Measurements from ENCODE around the gene ARHGAP10. TPM values are rescaled to one million over a fixed set of nuclear protein-coding genes. Genes with fewer than 3 reads are reported as not detected.
A peak's percentile ranks its signal among the peaks of the same experiment; 100 is the strongest.

The ARHGAP10 gene
- total and polyA plus RNA-seq, 10 of the 15 experiments (the other 5 are each of a cell fraction or from before 2014, with no cell fraction given) = 1.3 to 25.8 (median 17.2) TPM

DNA sequence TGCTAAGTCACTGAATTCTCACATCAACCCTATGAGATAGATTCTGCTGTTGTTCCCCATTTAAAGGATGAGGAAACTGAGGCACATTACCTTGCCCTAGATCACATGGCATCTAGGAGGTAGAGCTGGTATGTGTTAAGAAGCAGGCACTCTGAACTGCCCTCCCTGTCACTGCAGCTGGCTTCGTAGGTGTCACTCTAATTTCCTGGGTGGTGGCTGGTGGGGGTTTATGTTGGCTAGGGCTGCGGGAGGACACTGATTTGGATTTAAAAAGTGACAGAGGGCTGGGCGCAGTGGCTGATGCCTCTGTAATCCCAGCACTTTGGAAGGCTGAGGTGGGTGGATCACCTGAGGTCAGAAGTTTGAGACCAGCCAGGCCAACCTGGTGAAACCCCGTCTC is 93.0 kb downstream of the ARHGAP10 start:
- H3K4me1 ChIP-seq (ENCODE audit: control insufficient read depth, insufficient read depth, low read length) = peaks cover 9% of the 10 kb centered on the region
- TF ChIP-seq ZSCAN29 (IDR thresholded peaks at IDR 0.05) (no peak), JUNB (IDR thresholded peaks at IDR 0.05) (no peak), STAT1 (conservative IDR thresholded peaks at IDR 0.05) (no peak), MTA2 (IDR thresholded peaks at IDR 0.05; ENCODE audit: low read depth) (no peak)
- TF ChIP-seq, protein P1, sequence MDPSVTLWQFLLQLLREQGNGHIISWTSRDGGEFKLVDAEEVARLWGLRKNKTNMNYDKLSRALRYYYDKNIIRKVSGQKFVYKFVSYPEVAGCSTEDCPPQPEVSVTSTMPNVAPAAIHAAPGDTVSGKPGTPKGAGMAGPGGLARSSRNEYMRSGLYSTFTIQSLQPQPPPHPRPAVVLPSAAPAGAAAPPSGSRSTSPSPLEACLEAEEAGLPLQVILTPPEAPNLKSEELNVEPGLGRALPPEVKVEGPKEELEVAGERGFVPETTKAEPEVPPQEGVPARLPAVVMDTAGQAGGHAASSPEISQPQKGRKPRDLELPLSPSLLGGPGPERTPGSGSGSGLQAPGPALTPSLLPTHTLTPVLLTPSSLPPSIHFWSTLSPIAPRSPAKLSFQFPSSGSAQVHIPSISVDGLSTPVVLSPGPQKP (IDR thresholded peaks at IDR 0.05; ENCODE audit: low read depth, low read length) = no peak
- H3K27ac ChIP-seq (ENCODE audit: control insufficient read depth, insufficient read depth) = no peak overlapping the region
- BruUV-seq (replicated peaks) = TSS peak; percentile 37
- H3K27me3 ChIP-seq (replicated peaks in 1 of 2; ENCODE audit: control insufficient read depth in 2 of 2, insufficient read depth in 2 of 2, low read length in 1 of 2) = no peaks in the 10 kb centered on the region
- CTCF ChIA-PET = interaction anchor here (1.3 to 4.3 kb wide), 3 partner anchors 12 to 41 kb away, joined by 3 to 18 read pairs (median 14); no protein-coding TSS in a partner anchor
- no peak for ATAC-seq
- no peaks in the 10 kb centered on the region for H4K20me1 ChIP-seq (ENCODE audit: control insufficient read depth, insufficient read depth)
- in situ Hi-C loops (cut with MboI) = no loop called here
- H3K4me3 ChIP-seq = no peak overlapping the region
- whole genome bisulfite sequencing (ENCODE audit: insufficient coverage, insufficient replicate concordance, low lambda C conversion rate, missing lambda C conversion rate) = 87% methylated on average over 4 of the region's 4 CpGs
- peaks cover 2 to 8% of the 10 kb centered on the region in 2 experiments for H3K36me3 ChIP-seq (ENCODE audit: control insufficient read depth in 2 of 2, insufficient read depth in 2 of 2, low read length in 1 of 2)
- SMC1A ChIA-PET (ENCODE audit: uncharacterized antibody, unreplicated experiment) = interaction anchor here (0.9 to 5.6 kb wide), 9 partner anchors 8 to 112 kb away, joined by 3 to 29 read pairs (median 4); no protein-coding TSS in a partner anchor
- POLR2A ChIA-PET = interaction anchor here (1.4 kb wide), 1 partner anchor 12 kb away, joined by 3 read pairs; no protein-coding TSS in a partner anchor
- RAD21 ChIA-PET (ENCODE audit: unreplicated experiment) = interaction anchor here (1.5 kb wide), 1 partner anchor 29 kb away, joined by 3 read pairs; no protein-coding TSS in a partner anchor
- H3K79me2 ChIP-seq (ENCODE audit: control insufficient read depth, insufficient read depth, low read length) = peaks cover 16% of the 10 kb centered on the region
- no peak overlapping the region for H3K4me2 ChIP-seq (ENCODE audit: control insufficient read depth, insufficient read depth)
- no peak for DNase-seq (ENCODE audit: low read depth, low spot score)
- FAIRE-seq = no peak
- intact Hi-C loops (cut with micrococcal nuclease; ENCODE audit: unreplicated experiment) = no loop called here
- no peak overlapping the region for H3K9ac ChIP-seq (ENCODE audit: control insufficient read depth, insufficient read depth, low read length)
- no peaks in the 10 kb centered on the region for H3K9me3 ChIP-seq (replicated peaks; ENCODE audit: control insufficient read depth, insufficient read depth, low read length)
- no peak overlapping the region for H2AFZ ChIP-seq (ENCODE audit: control insufficient read depth, low read depth, low read length)

All from GM12878 (cell line).